A673 (cell line): ENCODE data around the gene BAIAP2L2.

ENCODE experiments used
- CTCF ChIP-seq: fragments of 300-800, 200-600 bp; sonication (generic); conservative IDR thresholded peaks from 2 replicates; pipeline ENCODE4 v1.5.1; 2017; ENCODE audit warnings: low read depth, mild to moderate bottlenecking, antibody characterized with exemption, low read length, moderate library complexity, mixed read lengths
- EZH2 ChIP-seq: fragments of 200-600 bp; sonication (generic); IDR thresholded peaks from 2 replicates; pipeline ENCODE4 v1.6.1; 2017; ENCODE audit warnings: borderline replicate concordance, low read depth, mild to moderate bottlenecking, mixed read lengths, antibody characterized with exemption, low read length; ENCODE audit not compliant: poor library complexity, severe bottlenecking

GRCh38 chr22:38056969-38057891, 53.3 kb downstream of the BAIAP2L2 start, which contains the start of gene PICK1:
- TF ChIP-seq EZH2 (no peak), CTCF (no peak)
